ENCODE results near the gene SHC2.

Gene SHC2

GRCh38 chr19:408902-409515, 51.8 kb downstream of the SHC2 start, which contains the start of gene C2CD4C (continued):
- TF ChIP-seq, protein P1, sequence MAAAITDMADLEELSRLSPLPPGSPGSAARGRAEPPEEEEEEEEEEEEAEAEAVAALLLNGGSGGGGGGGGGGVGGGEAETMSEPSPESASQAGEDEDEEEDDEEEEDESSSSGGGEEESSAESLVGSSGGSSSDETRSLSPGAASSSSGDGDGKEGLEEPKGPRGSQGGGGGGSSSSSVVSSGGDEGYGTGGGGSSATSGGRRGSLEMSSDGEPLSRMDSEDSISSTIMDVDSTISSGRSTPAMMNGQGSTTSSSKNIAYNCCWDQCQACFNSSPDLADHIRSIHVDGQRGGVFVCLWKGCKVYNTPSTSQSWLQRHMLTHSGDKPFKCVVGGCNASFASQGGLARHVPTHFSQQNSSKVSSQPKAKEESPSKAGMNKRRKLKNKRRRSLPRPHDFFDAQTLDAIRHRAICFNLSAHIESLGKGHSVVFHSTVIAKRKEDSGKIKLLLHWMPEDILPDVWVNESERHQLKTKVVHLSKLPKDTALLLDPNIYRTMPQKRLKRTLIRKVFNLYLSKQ (tag by site-specific recombination; IDR thresholded peaks at IDR 0.05; ENCODE audit: borderline replicate concordance), result no peak
- TF ChIP-seq ZNF140 (tag by site-specific recombination; IDR thresholded peaks at IDR 0.05) (no peak), ZNF660 (tag by site-specific recombination; IDR thresholded peaks at IDR 0.05) (no peak), ZNF112 (tag by site-specific recombination; IDR thresholded peaks at IDR 0.05) (no peak), ZNF664 (tag by site-specific recombination; IDR thresholded peaks at IDR 0.05) (no peak), ZSCAN30 (tag by site-specific recombination; IDR thresholded peaks at IDR 0.05) (0 out of 2 replicates have a peak, but pooled peaks have one; percentile 24), ZNF239 (tag by site-specific recombination; IDR thresholded peaks at IDR 0.05) (no peak), KLF9 (tag by site-specific recombination; IDR thresholded peaks at IDR 0.05; ENCODE audit: low read depth) (peak; percentile 36; the same call in 1 of the 2 replicates), SCRT2 (tag by site-specific recombination; IDR thresholded peaks at IDR 0.05) (0 out of 2 replicates have a peak, but pooled peaks have one; percentile 1), GLIS1 (tag by site-specific recombination; IDR thresholded peaks at IDR 0.05) (peak; percentile 61; the same call in 1 of the 2 replicates), ZNF423 (tag by site-specific recombination; IDR thresholded peaks at IDR 0.05) (no peak), ZNF2 (tag by site-specific recombination; IDR thresholded peaks at IDR 0.05) (peak; percentile 28; the same call in 1 of the 2 replicates), ZNF354C (tag by site-specific recombination; IDR thresholded peaks at IDR 0.05; ENCODE audit: borderline replicate concordance, low read depth) (no peak), ZNF404 (tag by site-specific recombination; IDR thresholded peaks at IDR 0.05) (no peak), ZNF792 (tag by site-specific recombination; IDR thresholded peaks at IDR 0.05) (no peak), ZNF350 (tag by site-specific recombination; IDR thresholded peaks at IDR 0.05) (no peak), ZNF548 (tag by site-specific recombination; IDR thresholded peaks at IDR 0.05) (no peak), ZNF133 (tag by site-specific recombination; IDR thresholded peaks at IDR 0.05) (no peak), ZNF473 (tag by site-specific recombination; IDR thresholded peaks at IDR 0.05) (no peak), ZNF121 (tag by site-specific recombination; IDR thresholded peaks at IDR 0.05) (no peak), ZFP69B (tag by site-specific recombination; IDR thresholded peaks at IDR 0.05) (no peak), YY1 (tag by site-specific recombination; IDR thresholded peaks at IDR 0.05) (no peak), ZNF518A (tag by site-specific recombination; conservative IDR thresholded peaks at IDR 0.05; ENCODE audit: low read depth) (no peak), PRDM4 (tag by site-specific recombination; IDR thresholded peaks at IDR 0.05) (no peak), ZNF138 (tag by site-specific recombination; IDR thresholded peaks at IDR 0.05; ENCODE audit: borderline replicate concordance) (no peak)
- TF ChIP-seq, protein P2, sequence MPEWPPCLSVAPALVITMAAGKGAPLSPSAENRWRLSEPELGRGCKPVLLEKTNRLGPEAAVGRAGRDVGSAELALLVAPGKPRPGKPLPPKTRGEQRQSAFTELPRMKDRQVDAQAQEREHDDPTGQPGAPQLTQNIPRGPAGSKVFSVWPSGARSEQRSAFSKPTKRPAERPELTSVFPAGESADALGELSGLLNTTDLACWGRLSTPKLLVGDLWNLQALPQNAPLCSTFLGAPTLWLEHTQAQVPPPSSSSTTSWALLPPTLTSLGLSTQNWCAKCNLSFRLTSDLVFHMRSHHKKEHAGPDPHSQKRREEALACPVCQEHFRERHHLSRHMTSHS (tag by site-specific recombination; IDR thresholded peaks at IDR 0.05), result no peak
- TF ChIP-seq, protein P3, sequence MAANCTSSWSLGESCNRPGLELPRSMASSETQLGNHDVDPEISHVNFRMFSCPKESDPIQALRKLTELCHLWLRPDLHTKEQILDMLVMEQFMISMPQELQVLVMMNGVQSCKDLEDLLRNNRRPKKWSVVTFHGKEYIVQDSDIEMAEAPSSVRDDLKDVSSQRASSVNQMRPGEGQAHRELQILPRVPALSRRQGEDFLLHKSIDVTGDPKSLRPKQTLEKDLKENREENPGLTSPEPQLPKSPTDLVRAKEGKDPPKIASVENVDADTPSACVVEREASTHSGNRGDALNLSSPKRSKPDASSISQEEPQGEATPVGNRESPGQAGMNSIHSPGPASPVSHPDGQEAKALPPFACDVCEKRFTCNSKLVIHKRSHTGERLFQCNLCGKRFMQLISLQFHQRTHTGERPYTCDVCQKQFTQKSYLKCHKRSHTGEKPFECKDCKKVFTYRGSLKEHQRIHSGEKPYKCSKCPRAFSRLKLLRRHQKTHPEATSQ (tag by site-specific recombination; IDR thresholded peaks at IDR 0.05), result no peak
- TF ChIP-seq, protein P4, sequence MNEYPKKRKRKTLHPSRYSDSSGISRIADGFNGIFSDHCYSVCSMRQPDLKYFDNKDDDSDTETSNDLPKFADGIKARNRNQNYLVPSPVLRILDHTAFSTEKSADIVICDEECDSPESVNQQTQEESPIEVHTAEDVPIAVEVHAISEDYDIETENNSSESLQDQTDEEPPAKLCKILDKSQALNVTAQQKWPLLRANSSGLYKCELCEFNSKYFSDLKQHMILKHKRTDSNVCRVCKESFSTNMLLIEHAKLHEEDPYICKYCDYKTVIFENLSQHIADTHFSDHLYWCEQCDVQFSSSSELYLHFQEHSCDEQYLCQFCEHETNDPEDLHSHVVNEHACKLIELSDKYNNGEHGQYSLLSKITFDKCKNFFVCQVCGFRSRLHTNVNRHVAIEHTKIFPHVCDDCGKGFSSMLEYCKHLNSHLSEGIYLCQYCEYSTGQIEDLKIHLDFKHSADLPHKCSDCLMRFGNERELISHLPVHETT (tag by site-specific recombination; IDR thresholded peaks at IDR 0.05), result no peak

Measured in HEK293 (cell line).